H1 (cell line): ENCODE measurements around the gene PPP2R5B. TPM values are rescaled to one million over a fixed set of nuclear protein-coding genes. Genes with fewer than 3 reads are reported as not detected.

Experiments
- CTCF ChIA-PET: fragments of 300-600 bp; sonication (Branson Sonifier 250); formaldehyde crosslinking; loops from one replicate; lab custom pipeline; 2021; ENCODE audit not compliant: partially characterized antibody; lab: Charles Lee
- POLR2A ChIA-PET: fragments of 300-600 bp; sonication (Branson Sonifier 250); formaldehyde crosslinking; loops from one replicate; lab custom pipeline; 2021; ENCODE audit warnings: inconsistent platforms; ENCODE audit not compliant: partially characterized antibody; lab: Charles Lee
- DNase-seq, 2 experiments: peaks; one replicate each; pipeline versions ENCODE4 v3.0.0 to v3.0.0-alpha.2; 2010 to 2022; ENCODE audit warnings: low spot score in 2 of 2, low read depth in 1 of 2, mixed read lengths in 1 of 2
- FAIRE-seq: peaks from 2 replicates; lab custom pipeline; 2011; peaks lifted over from hg19 to GRCh38; lab: Jason Lieb, UNC
- H2AFZ ChIP-seq: 2 replicates; pipeline ENCODE4 v1.8.1; 2012; ENCODE audit warnings: low read length, inconsistent platforms
- H2AK5ac ChIP-seq: 2 replicates; pipeline ENCODE4 v1.6.1; 2013; ENCODE audit warnings: low read depth, low read length
- H2BK120ac ChIP-seq: replicated peaks from 2 replicates; pipeline ENCODE3; 2013; ENCODE audit warnings: low read depth, low read length, inconsistent platforms
- H2BK12ac ChIP-seq: 2 replicates; pipeline ENCODE4 v1.6.1; 2013; ENCODE audit warnings: low read depth, low read length
- H2BK15ac ChIP-seq: 2 replicates; pipeline ENCODE4 v1.6.1; 2013; ENCODE audit warnings: low read length
- H2BK20ac ChIP-seq: 2 replicates; pipeline ENCODE4 v1.6.1; 2013; ENCODE audit warnings: low read length
- H2BK5ac ChIP-seq: 2 replicates; pipeline ENCODE4 v1.6.1; 2013; ENCODE audit warnings: low read depth, low read length
- H3K14ac ChIP-seq: 2 replicates; pipeline ENCODE4 v1.6.1; 2013; ENCODE audit warnings: inconsistent platforms; ENCODE audit not compliant: insufficient read length
- H3K18ac ChIP-seq: 2 replicates; pipeline ENCODE4 v1.6.1; 2013; ENCODE audit warnings: low read length; ENCODE audit errors: extremely low read depth
- H3K23ac ChIP-seq: 2 replicates; pipeline ENCODE4 v1.6.1; 2013; ENCODE audit warnings: inconsistent platforms; ENCODE audit not compliant: insufficient read length
- H3K23me2 ChIP-seq: 2 replicates; pipeline ENCODE4 v1.6.1; 2013; ENCODE audit warnings: low read depth, low read length
- H3K27ac ChIP-seq: 2 replicates; pipeline ENCODE4 v1.6.1; 2011; ENCODE audit warnings: low read depth, low read length, inconsistent platforms
- H3K27me3 ChIP-seq, 4 experiments: replicated peaks in 1 of 4; 1 replicate in 1 of 4; 2 replicates in 3 of 4; pipeline versions ENCODE4 v1.6.1 to v1.8.1; 2011 to 2013; ENCODE audit warnings: low read length in 3 of 4, mild to moderate bottlenecking in 3 of 4, inconsistent platforms in 2 of 4, mixed read lengths in 2 of 4, moderate library complexity in 1 of 4; ENCODE audit not compliant: control insufficient read depth in 3 of 4, insufficient read depth in 3 of 4; ENCODE audit errors: extremely low read depth in 1 of 4
- H3K36me3 ChIP-seq, 4 experiments: 2 replicates each; pipeline versions ENCODE4 v1.6.1 to v1.8.1; 2011 to 2013; ENCODE audit warnings: mild to moderate bottlenecking in 4 of 4, low read length in 3 of 4, moderate library complexity in 2 of 4, control low read depth in 1 of 4, inconsistent platforms in 1 of 4; ENCODE audit not compliant: insufficient read depth in 4 of 4, control insufficient read depth in 2 of 4
- H3K4ac ChIP-seq: replicated peaks from 2 replicates; pipeline ENCODE3; 2013; ENCODE audit warnings: low read length, low read depth, mixed read lengths, inconsistent platforms; ENCODE audit not compliant: insufficient read length
- H3K4me1 ChIP-seq, 4 experiments: replicated peaks in 1 of 4; 1 replicate in 1 of 4; 2 replicates in 3 of 4; pipeline versions ENCODE4 v1.6.1 to v1.8.1; 2011 to 2013; ENCODE audit warnings: low read length in 3 of 4, inconsistent platforms in 2 of 4, mixed read lengths in 1 of 4; ENCODE audit not compliant: insufficient read depth in 4 of 4, control insufficient read depth in 3 of 4
- H3K4me2 ChIP-seq, 2 experiments: 2 replicates each; pipeline versions ENCODE4 v1.6.1 to v1.8.1; 2011 to 2013; ENCODE audit warnings: low read depth in 2 of 2, low read length in 2 of 2, control low read depth in 1 of 2, inconsistent platforms in 1 of 2, mild to moderate bottlenecking in 1 of 2; ENCODE audit not compliant: insufficient read depth in 1 of 2
- H3K4me3 ChIP-seq, 4 experiments: fragments of 200-600, 300-600 bp in 1 of 4; sonication (generic), shearing (Covaris generic), sonication (Bioruptor Twin) in 1 of 4; 2 replicates each; pipeline versions ENCODE4 v1.5.1 to v1.8.1; 2011 to 2016; ENCODE audit warnings: low read length in 4 of 4, low read depth in 3 of 4, control low read depth in 2 of 4, inconsistent platforms in 2 of 4, mild to moderate bottlenecking in 2 of 4, mixed read lengths in 1 of 4, moderate library complexity in 1 of 4; ENCODE audit not compliant: insufficient read depth in 2 of 4; ENCODE audit errors: extremely low read depth in 1 of 4
- H3K56ac ChIP-seq: replicated peaks from 2 replicates; pipeline ENCODE3; 2013; ENCODE audit warnings: low read depth, mild to moderate bottlenecking, mixed read lengths, low read length, inconsistent platforms; ENCODE audit not compliant: insufficient read length
- H3K79me1 ChIP-seq: 2 replicates; pipeline ENCODE4 v1.6.1; 2013; ENCODE audit warnings: low read depth, low read length, control low read depth
- H3K79me2 ChIP-seq, 2 experiments: 2 replicates each; pipeline versions ENCODE4 v1.6.1 to v1.8.1; 2012 to 2013; ENCODE audit warnings: low read length in 2 of 2, mild to moderate bottlenecking in 2 of 2, inconsistent platforms in 1 of 2; ENCODE audit not compliant: insufficient read depth in 2 of 2, control insufficient read depth in 1 of 2
- H3K9ac ChIP-seq, 4 experiments: replicated peaks in 1 of 4; 1 replicate in 1 of 4; 2 replicates in 3 of 4; pipeline versions ENCODE4 v1.6.1 to v1.8.1; 2011 to 2013; ENCODE audit warnings: low read depth in 3 of 4, low read length in 3 of 4, control low read depth in 2 of 4, mild to moderate bottlenecking in 2 of 4, moderate library complexity in 2 of 4, inconsistent platforms in 1 of 4; ENCODE audit errors: extremely low read depth in 1 of 4
- H3K9me3 ChIP-seq, 2 experiments: 2 replicates each; pipeline versions ENCODE4 v1.6.1 to v1.8.1; 2012 to 2013; ENCODE audit warnings: mild to moderate bottlenecking in 2 of 2, moderate library complexity in 2 of 2, control low read depth in 1 of 2, inconsistent platforms in 1 of 2, low read depth in 1 of 2, low read length in 1 of 2, mixed read lengths in 1 of 2; ENCODE audit not compliant: insufficient read depth in 2 of 2
- H4K20me1 ChIP-seq, 2 experiments: replicated peaks in 1 of 2; 2 replicates each; pipeline versions ENCODE3 to v1.8.1; 2011 to 2013; ENCODE audit warnings: inconsistent platforms in 2 of 2, low read length in 2 of 2, mild to moderate bottlenecking in 1 of 2; ENCODE audit not compliant: insufficient read depth in 2 of 2, control insufficient read depth in 1 of 2
- H4K5ac ChIP-seq: 2 replicates; pipeline ENCODE4 v1.6.1; 2013; ENCODE audit warnings: low read length, low read depth, mixed read lengths, inconsistent platforms; ENCODE audit not compliant: insufficient read length
- H4K8ac ChIP-seq: 2 replicates; pipeline ENCODE4 v1.8.0; 2013; ENCODE audit warnings: mild to moderate bottlenecking, moderate library complexity, low read length, inconsistent platforms; ENCODE audit not compliant: insufficient read depth; ENCODE audit errors: extremely low read depth
- H4K91ac ChIP-seq: replicated peaks from 2 replicates; pipeline ENCODE3; 2013; ENCODE audit warnings: low read length, mixed read lengths, inconsistent platforms; ENCODE audit not compliant: insufficient read length
- ASH2L ChIP-seq: fragments of 200-600, 300-600 bp; sonication (generic); IDR thresholded peaks from one replicate; pipeline ENCODE4 v1.7.1; 2017; ENCODE audit warnings: low read length
- ATF3 ChIP-seq: IDR thresholded peaks from 2 replicates; pipeline ENCODE4 v1.6.1; 2011; ENCODE audit warnings: low read depth, mild to moderate bottlenecking, low read length; ENCODE audit not compliant: insufficient read depth
- CEBPB ChIP-seq: IDR thresholded peaks from 2 replicates; pipeline ENCODE4 v1.6.1; 2012; ENCODE audit warnings: low read depth, low read length
- E2F6 ChIP-seq: IDR thresholded peaks from 2 replicates; pipeline ENCODE4 v1.6.1; 2012; ENCODE audit warnings: inconsistent platforms
- HDAC6 ChIP-seq: IDR thresholded peaks from one replicate; pipeline ENCODE4 v1.7.1; 2012; ENCODE audit warnings: low read depth, mild to moderate bottlenecking, inconsistent platforms, low read length, moderate library complexity
- NANOG ChIP-seq: IDR thresholded peaks from 2 replicates; pipeline ENCODE4 v1.6.1; 2011; ENCODE audit warnings: low read length, low read depth, mild to moderate bottlenecking, inconsistent platforms; ENCODE audit not compliant: insufficient read depth, poor library complexity, severe bottlenecking
- SIN3A ChIP-seq, 2 experiments: IDR thresholded peaks in 1 of 2; conservative IDR thresholded peaks in 1 of 2; 2 replicates each; pipeline ENCODE4 v1.6.1; 2011 to 2012; ENCODE audit warnings: low read length in 2 of 2, improper control_type of control experiment in 1 of 2, low read depth in 1 of 2, mild to moderate bottlenecking in 1 of 2
- TEAD4 ChIP-seq: IDR thresholded peaks from 2 replicates; pipeline ENCODE4 v1.6.1; 2012; ENCODE audit warnings: low read depth, low read length, inconsistent platforms, mixed read lengths
- WGBS, 2 experiments: shearing (Covaris generic) in 1 of 2; methylation state at CpG; one replicate each; pipeline versions ENCODE4 v1.1.6 to v1.1.7; 2013 to 2015; ENCODE audit warnings: low lambda C conversion rate in 2 of 2, mixed read lengths in 2 of 2, inconsistent platforms in 1 of 2, low coverage in 1 of 2, missing lambda C conversion rate in 1 of 2; ENCODE audit not compliant: insufficient replicate concordance in 2 of 2, insufficient coverage in 1 of 2, insufficient read length in 1 of 2; ENCODE audit errors: extremely low coverage in 1 of 2, missing lambda C conversion rate in 1 of 2; 5-methylcytosine and 5-hydroxymethylcytosine counted together
- polyA plus RNA-seq, 7 experiments: library from polyadenylated mRNA; depleted of rRNA in 3 of 7; stranded (reverse) in 5 of 7; unstranded in 2 of 7; fragments of >200 nt in 5 of 7; fragments of 200-250 nt in 2 of 7; gene quantifications; 1 replicate in 5 of 7; 2 replicates in 1 of 7; 4 replicates in 1 of 7; pipeline versions ENCODE4 v1.2.1 to v1.2.3, GENCODE V29; 2011 to 2013; ENCODE audit warnings: missing spikeins in 2 of 7, mixed read lengths in 2 of 7
- total RNA-seq: library from RNA; stranded (reverse); fragmentation: NEBNext Ultra II Directional; extraction: Animal tissue kit (Norgen Biotek cat#: 25700); gene quantifications from 2 replicates; pipeline ENCODE4 v1.2.1, GENCODE V29; 2021

The PPP2R5B gene
- total and polyA plus RNA-seq, 2 of the 8 experiments (the other 6 are each of a cell fraction or from before 2014, with no cell fraction given), result 4.9 to 5.1 TPM

GRCh38 chr11:64918017-64918416 lies 6.5 kb upstream of the PPP2R5B start:
- Histone ChIP-seq H3K18ac (no peak overlapping the region), H2AK5ac (no peak overlapping the region), H3K27ac (no peak overlapping the region), H2BK15ac (no peak overlapping the region), H3K4me2 (peak overlapping the region; percentile 67 to 98), H3K56ac (no peak overlapping the region), H3K79me1 (0 out of 2 replicates have a peak, but pooled peaks cover 3% of the 10 kb centered on the region), H4K91ac (no peak overlapping the region), H3K4me1 (peaks cover 0 to 11% (median 4%) of the 10 kb centered on the region in 4 experiments; a peak in 5 of 7 replicates), H3K23ac (no peak overlapping the region), H2BK20ac (no peak overlapping the region), H3K23me2 (peaks cover 13% of the 10 kb centered on the region), H4K20me1 (peaks cover 0 to 2% of the 10 kb centered on the region in 2 experiments), H4K8ac (0 out of 2 replicates have a peak overlapping the region, but pooled peaks have one; percentile 51), H3K14ac (no peak overlapping the region), H3K27me3 (no peaks in the 10 kb centered on the region), H3K9ac (no peak overlapping the region), H2AFZ (no peak overlapping the region), H3K4ac (no peak overlapping the region), H3K4me3 (peak overlapping the region; percentile 42 to 74 (median 58); a peak in 7 of 8 replicates), H4K5ac (peak overlapping the region; percentile 33), H3K79me2 (no peaks in the 10 kb centered on the region), H2BK12ac (no peak overlapping the region), H2BK120ac (no peak overlapping the region), H3K9me3 (no peaks in the 10 kb centered on the region), H2BK5ac (peak overlapping the region; percentile 49; the same call in 1 of the 2 replicates), H3K36me3 (peaks cover 0 to 3% (median 0%) of the 10 kb centered on the region in 4 experiments; a peak in 3 of 8 replicates)
- FAIRE-seq (no peak), DNase-seq (no peak)
- TF ChIP-seq NANOG (no peak), ATF3 (no peak), HDAC6 (no peak), CEBPB (no peak), E2F6 (no peak), SIN3A (conservative IDR thresholded peaks at IDR 0.05 in 1 of 2, IDR thresholded peaks at IDR 0.05 in 1 of 2; ENCODE audit: low read depth in 1 of 2, low read length in 2 of 2) (no peak), ASH2L (no peak), TEAD4 (no peak)
- WGBS, 2 experiments, result 49% methylated on average over 4 of the region's 4 CpGs; no CpG with 5 or more reads in 1 of the 2 experiments
- POLR2A ChIA-PET, result interaction anchor here (0.9 to 1.5 kb wide), 3 partner anchors 12 to 138 kb away, joined by 3 to 6 read pairs (median 3); no protein-coding TSS in a partner anchor
- CTCF ChIA-PET, result interaction anchor here (0.6 to 6.1 kb wide), 7 partner anchors 10 to 95 kb away, joined by 3 to 37 read pairs (median 9); partner anchors contain the start of genes ARL2, BATF2 and GPHA2
